Measurements from ENCODE around the gene UBE2S.

UBE2S gene

GRCh38 chr19:55441319-55441691 is 33.7 kb upstream of the UBE2S start:
- no peak for TF ChIP-seq ELK4 (IDR thresholded peaks at IDR 0.05; ENCODE audit: borderline replicate concordance, low read depth, low read length)
- no peak for TF ChIP-seq GLIS1 (tag by site-specific recombination; IDR thresholded peaks at IDR 0.05)
- TF ChIP-seq ZNF280D (tag by site-specific recombination; IDR thresholded peaks at IDR 0.05) = no peak
- no peak for TF ChIP-seq ZNF280C (tag by site-specific recombination; IDR thresholded peaks at IDR 0.05)
- TF ChIP-seq ZNF175 (tag by site-specific recombination; IDR thresholded peaks at IDR 0.05) = no peak
- no peak for TF ChIP-seq ZSCAN18 (tag by site-specific recombination; IDR thresholded peaks at IDR 0.05)
- TF ChIP-seq ZNF768 (tag by site-specific recombination; IDR thresholded peaks at IDR 0.05) = no peak
- TF ChIP-seq ATF2 (tag by site-specific recombination; IDR thresholded peaks at IDR 0.05; ENCODE audit: low read depth) = no peak
- TF ChIP-seq ZNF350 (tag by site-specific recombination; IDR thresholded peaks at IDR 0.05) = no peak
- TF ChIP-seq ZEB2 (tag by site-specific recombination; IDR thresholded peaks at IDR 0.05) = no peak
- TF ChIP-seq ZNF785 (tag by site-specific recombination; IDR thresholded peaks at IDR 0.05) = no peak
- no peak for TF ChIP-seq ZNF521 (tag by site-specific recombination; IDR thresholded peaks at IDR 0.05)
- TF ChIP-seq MYNN (tag by site-specific recombination; IDR thresholded peaks at IDR 0.05; ENCODE audit: borderline replicate concordance) = no peak
- Histone ChIP-seq H3K4me1 (ENCODE audit: control insufficient read depth, insufficient read depth, low read length) (peaks cover 3% of the 10 kb centered on the region; the same call in 1 of the 2 replicates), H3K4me3 (ENCODE audit: low read depth, low read length) (no peak overlapping the region), H3K27ac (ENCODE audit: extremely low read depth, low read depth, low read length) (no peak overlapping the region), H3K36me3 (ENCODE audit: control insufficient read depth in 2 of 2, insufficient read depth in 1 of 2, low read length in 2 of 2) (no peaks in the 10 kb centered on the region), H3K9me3 (ENCODE audit: control insufficient read depth, insufficient read depth, low read depth, low read length) (no peaks in the 10 kb centered on the region)
- POLR2A ChIA-PET = no interaction called here
- CTCF ChIA-PET = interaction anchor here (0.7 to 1.7 kb wide), 3 partner anchors 26 to 1313 kb away, joined by 3 to 5 read pairs (median 3); no protein-coding TSS in a partner anchor

GRCh38 chr19:55440411-55441105 is 33.0 kb upstream of the UBE2S start:
- CTCF ChIA-PET = interaction anchor here (1.0 to 1.7 kb wide), 2 partner anchors 26 to 28 kb away, joined by 3 to 5 read pairs; no protein-coding TSS in a partner anchor
- no peaks in the 10 kb centered on the region for H3K9me3 ChIP-seq (ENCODE audit: control insufficient read depth, insufficient read depth, low read depth, low read length)
- no peak overlapping the region for H3K27ac ChIP-seq (ENCODE audit: extremely low read depth, low read depth, low read length)
- peaks cover 3% of the 10 kb centered on the region; the same call in 1 of the 2 replicates for H3K4me1 ChIP-seq (ENCODE audit: control insufficient read depth, insufficient read depth, low read length)
- POLR2A ChIA-PET = no interaction called here
- no peak overlapping the region for H3K4me3 ChIP-seq (ENCODE audit: low read depth, low read length)
- H3K36me3 ChIP-seq (ENCODE audit: control insufficient read depth in 2 of 2, insufficient read depth in 1 of 2, low read length in 2 of 2) = no peaks in the 10 kb centered on the region
- TF ChIP-seq SP3 (tag by site-specific recombination; IDR thresholded peaks at IDR 0.05) = peak; percentile 47; the same call in 1 of the 2 replicates
- TF ChIP-seq KLF8 (tag by site-specific recombination; IDR thresholded peaks at IDR 0.05) = 0 out of 2 replicates have a peak, but pooled peaks have one; percentile 17
- TF ChIP-seq PBX3 (CRISPR knock-in tag; IDR thresholded peaks at IDR 0.05) = 0 out of 2 replicates have a peak, but pooled peaks have one; percentile 38
- no peak for TF ChIP-seq ZNF658 (tag by site-specific recombination; IDR thresholded peaks at IDR 0.05)
- TF ChIP-seq KLF1 (tag by site-specific recombination; IDR thresholded peaks at IDR 0.05) = peak; percentile 29; the same call in 1 of the 2 replicates
- TF ChIP-seq ZNF416 (tag by site-specific recombination; IDR thresholded peaks at IDR 0.05) = no peak
- no peak for TF ChIP-seq ZNF768 (tag by site-specific recombination; IDR thresholded peaks at IDR 0.05)
- TF ChIP-seq ZNF621 (tag by site-specific recombination; IDR thresholded peaks at IDR 0.05) = no peak
- TF ChIP-seq KLF9 (tag by site-specific recombination; IDR thresholded peaks at IDR 0.05; ENCODE audit: low read depth) = peak; percentile 88
- TF ChIP-seq GLIS2 (tag by site-specific recombination; IDR thresholded peaks at IDR 0.05) = 0 out of 2 replicates have a peak, but pooled peaks have one; percentile 8
- peak; percentile 51 for TF ChIP-seq SP2 (tag by site-specific recombination; IDR thresholded peaks at IDR 0.05)

Measured in HEK293 (cell line).